ENCODE measurements around the gene PLXDC2.
"Not testable (repeated sequence)": the region's sequence is repeated elsewhere in the genome, so short reads cannot be mapped to it uniquely, and the experiment has no call there.

Gene PLXDC2

DNA sequence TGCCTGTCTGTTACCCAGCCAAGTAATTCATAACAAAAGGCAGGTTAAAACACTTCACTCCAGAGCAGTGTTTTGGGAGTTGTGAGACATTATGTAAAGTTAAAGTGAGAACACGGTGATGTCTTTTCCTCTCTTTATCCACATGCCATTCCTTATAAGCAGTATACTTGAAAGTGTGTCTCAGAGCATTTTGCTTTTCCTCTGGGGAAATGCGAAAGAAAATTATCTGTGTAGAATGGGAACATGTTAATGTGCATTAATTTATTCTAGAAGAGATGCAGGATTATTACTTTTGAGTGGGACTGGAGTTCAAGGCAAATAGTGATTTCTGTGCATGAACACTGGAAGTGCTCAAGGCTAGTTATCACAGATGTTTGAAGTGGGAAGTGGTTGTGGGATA, 170.4 kb downstream of the PLXDC2 start:
- DNase-seq = no peak

GRCh38 chr10:19987931-19988330, 171.7 kb downstream of the PLXDC2 start:
- DNase-seq = no peak

DNA sequence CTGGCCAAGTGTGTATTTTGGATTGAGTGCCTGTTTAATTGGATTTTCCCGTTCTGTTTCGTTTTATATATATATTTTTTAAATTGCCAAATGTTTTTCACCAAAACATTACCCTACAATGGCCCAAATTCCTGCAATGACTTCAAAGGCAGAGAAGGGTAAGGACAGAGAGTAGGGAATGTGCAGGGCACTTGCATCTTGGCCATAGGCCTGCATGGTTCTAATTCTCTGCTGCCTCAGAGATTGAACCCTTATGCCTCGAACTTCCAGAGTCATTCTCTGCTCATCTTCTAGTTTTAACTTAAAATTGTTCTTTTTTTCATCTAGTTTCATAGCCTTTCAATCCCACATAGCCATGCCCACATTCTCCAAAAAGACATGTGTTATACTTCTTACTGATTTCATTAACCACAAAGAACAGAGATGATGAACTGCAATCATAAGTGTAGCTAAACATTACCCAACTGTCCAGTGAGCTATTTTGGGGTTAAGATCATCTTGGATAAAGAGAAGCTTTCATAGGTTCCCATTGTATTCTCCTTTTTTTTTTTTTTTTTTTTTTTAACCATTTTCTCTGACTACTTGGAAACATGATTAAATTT, 177.6 kb downstream of the PLXDC2 start:
- DNase-seq = no peak

GRCh38 chr10:19998482-19998881, 182.2 kb downstream of the PLXDC2 start:
- no peak for DNase-seq

GRCh38 chr10:19999431-19999830, 183.2 kb downstream of the PLXDC2 start:
- no peak for DNase-seq

DNA sequence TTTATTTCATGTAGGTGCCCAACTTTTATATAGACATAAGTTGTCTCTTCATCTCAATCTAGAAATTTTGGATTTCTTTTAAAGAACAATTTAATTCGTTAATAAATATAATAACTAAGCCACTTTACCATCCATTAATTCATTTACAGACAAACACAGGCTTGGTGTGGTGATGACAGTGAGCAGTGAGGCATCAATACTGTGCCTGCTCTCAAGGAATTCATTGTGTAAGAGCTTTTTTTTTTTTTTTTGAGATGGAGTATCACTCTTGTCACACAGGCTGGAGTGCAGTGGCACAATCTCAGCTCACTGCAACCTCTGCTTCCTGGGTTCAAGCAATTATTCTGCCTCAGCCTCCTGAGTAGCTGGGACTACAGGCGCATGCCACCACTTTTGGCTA, 185.8 kb downstream of the PLXDC2 start:
- DNase-seq = not testable (repeated sequence)

- DNase-seq = no peak
Measured at GRCh38 chr10:20002657-20003056, 186.4 kb downstream of the PLXDC2 start.

DNA sequence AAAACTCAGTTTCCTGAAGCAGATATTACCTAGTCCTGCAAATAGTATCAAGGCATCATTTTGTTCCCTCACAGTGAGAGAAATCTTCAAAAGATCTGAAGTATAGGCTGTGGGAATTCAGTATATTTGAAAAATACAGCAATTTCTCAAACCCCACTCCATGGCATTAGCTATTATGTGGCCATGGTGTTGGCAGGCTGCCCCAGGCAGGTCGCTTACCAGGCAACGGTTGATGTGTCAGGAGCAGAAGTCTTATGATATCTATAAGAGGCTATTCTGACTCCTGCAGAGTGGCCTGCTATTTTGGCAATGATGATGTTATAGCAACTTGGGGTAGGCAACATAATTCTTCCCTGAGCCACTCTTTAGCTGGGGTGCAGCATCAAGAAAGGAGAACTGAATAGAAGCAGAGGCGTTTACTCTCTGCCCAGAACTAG, 187.9 kb downstream of the PLXDC2 start:
- DNase-seq = no peak

GRCh38 chr10:20005638-20006037, 189.4 kb downstream of the PLXDC2 start:
- no peak for DNase-seq

- DNase-seq = no peak
Measured at GRCh38 chr10:20006169-20006870, 190.1 kb downstream of the PLXDC2 start.

DNA sequence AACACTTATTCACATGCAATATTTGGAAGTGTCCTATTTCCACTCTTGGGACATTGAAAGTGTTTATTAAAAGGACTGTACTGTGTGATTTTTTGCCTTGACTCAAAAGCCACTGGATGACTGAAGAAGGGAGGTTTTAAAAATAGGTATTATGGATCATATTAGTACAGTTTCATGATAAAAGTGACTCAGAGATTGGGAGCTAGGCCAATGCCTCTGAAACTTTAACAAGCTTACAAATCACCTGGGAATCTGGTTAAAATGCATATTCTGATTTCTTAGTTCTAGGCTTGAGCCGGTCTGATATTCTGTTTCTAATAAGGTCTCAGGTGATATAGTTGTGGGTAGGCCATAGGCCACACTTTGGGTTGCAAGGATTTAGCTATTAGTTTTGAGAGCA, 191.2 kb downstream of the PLXDC2 start:
- DNase-seq = no peak

DNA sequence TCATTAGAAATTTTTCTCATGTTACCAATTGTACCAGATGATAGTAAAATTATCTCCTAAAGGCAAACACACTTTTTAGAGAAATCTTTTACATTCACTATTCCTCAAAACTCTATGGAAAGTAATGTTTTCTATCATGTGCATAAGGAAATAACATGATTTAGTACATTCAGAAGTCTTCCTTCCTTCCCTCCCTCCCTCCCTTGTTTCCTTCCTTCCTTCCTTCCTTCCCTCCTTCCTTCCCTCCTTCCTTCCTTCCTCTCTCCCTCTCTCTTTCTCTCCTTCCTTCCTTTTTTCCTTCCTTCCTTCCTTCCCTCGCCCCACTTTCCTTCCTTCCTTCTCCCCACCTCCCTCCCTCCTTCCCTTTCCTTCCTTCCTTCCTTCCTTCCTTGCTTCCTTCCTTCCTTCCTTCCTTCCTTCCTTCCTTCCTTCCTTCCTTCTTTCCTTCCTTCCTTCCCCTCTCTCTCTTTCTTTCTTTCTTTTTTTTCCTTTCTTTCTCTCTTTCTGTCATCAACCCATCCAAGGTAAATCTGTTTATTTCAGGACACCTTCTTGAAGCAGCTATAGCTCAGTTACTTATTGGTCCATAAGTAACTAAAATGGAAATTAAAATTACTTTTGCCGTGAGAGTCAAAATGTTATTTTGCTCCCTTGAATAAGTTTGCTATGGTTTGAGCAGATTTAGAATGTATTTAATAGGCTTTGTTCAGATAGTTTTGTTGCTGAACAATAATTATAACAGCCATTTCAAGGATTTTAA, 197.9 kb downstream of the PLXDC2 start:
- DNase-seq = no peak

GRCh38 chr10:20017961-20018360, 201.7 kb downstream of the PLXDC2 start:
- no peak for DNase-seq

DNA sequence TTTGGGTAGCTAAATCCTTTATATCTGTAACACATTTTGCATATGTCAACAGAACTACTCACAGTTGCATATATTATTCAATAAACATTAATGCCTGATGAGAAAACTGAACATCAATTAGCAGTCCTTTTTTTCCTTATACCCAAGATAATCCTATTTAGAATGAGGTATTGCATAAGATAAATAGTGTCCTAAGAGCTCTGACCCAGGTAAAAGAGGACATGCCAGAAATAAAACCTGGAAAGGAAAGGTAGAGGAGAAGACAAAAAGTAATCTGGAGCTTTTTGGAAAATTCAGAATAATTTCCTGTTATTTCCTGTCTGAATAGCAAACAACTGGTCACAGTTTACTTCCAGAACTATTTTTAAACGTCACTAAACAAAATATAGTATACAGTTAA, 204.4 kb downstream of the PLXDC2 start:
- DNase-seq = no peak

GRCh38 chr10:20029523-20029922, 213.3 kb downstream of the PLXDC2 start:
- no peak for DNase-seq

DNA sequence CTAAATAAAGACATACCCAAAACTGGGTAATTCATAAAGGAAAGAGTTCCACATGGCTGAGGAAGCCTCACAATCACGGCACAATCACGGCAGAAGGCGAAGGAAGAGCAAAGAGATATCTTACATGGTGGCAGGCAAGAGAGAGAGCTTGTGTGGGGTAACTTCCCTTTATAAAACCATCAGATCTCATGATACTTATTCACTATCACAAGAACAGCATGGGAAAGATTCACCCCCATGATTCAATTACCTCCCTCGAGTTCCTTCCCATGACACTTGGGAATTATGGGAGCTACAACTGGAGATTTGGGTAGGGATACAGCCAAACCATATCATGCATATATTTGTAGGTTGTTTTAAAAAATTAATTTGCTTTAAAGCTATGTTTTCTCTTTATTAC, 217.2 kb downstream of the PLXDC2 start:
- DNase-seq = no peak

GRCh38 chr10:20034732-20035131, 218.5 kb downstream of the PLXDC2 start:
- no peak for DNase-seq

GRCh38 chr10:20040012-20040411, 223.8 kb downstream of the PLXDC2 start:
- DNase-seq = no peak

DNA sequence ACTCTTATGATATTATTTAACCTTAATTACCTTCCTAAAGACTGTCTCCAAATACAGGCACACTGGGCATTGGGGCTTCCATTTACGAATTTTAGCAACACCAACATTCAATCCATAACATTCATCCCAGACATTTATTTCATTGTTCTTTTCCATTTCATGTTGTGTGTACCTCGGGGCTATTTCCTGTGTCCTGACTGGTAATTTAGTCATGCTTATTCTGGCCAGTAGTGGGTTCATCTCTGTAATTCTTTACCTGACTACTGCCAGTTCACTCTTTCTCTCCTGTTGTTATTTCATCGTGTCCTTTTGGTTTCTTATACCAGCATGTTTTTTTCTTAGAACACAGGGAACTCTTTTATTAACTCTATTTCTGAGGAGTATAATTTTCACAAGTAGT, 225.7 kb downstream of the PLXDC2 start:
- no peak for DNase-seq

GRCh38 chr10:20045100-20045499, 228.9 kb downstream of the PLXDC2 start:
- not testable (repeated sequence) for DNase-seq

DNA sequence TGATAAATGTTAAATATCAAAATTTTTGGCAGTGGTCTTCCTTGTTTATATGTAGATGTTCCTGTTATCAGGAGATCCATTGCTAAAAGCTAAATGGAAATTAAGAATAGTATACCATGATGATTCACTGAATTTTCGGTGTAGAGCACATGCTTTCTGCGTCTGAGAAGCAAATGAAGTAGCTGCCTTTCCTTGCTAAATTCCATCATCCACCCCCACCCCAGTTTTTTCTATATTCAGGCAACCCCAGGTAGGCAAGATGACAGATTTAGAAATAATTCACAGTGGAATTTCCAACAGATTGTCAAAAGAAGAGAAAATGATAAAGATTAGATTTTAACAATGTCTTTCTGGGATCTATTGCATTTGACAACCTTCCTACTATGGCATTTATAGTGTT, 231.9 kb downstream of the PLXDC2 start:
- no peak for DNase-seq

GRCh38 chr10:20058135-20058534, 241.9 kb downstream of the PLXDC2 start:
- DNase-seq = no peak

DNA sequence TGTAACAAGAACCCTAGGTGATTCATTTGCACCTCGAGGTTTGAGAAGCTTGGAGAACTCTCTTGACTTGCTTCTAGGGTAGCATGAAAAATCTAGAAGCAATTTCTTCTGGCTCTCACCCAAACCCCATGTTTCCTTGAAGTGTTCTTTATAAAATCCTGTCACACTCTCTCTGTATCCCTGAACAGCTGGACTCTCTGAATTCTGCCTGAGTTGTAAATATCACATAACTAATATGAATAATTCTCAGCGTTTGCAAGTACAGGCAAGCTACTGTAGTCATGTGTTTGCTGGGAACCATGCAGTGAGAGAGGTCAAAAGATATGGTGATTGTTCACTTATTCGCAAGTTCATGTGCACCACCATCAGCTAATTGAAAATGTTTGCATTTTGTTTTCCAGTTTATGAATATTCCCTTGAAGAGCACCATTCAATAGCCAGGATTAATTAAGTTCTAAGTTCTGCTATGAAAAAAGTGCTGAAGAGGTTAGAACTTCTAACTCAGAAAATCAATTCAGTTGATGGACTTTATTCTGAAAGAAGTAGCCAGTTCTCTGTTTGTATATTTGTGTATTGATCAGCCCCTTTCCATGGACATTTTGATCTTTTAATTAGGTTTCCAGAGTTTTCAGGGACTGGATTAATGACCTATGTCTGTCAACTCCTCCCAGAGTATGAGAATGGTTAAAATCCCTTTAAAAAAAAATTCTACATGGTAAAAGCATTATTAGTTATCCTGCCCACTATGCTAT, 243.0 kb downstream of the PLXDC2 start:
- DNase-seq = no peak
